ENCODE results near the gene PRSS36.

DNA sequence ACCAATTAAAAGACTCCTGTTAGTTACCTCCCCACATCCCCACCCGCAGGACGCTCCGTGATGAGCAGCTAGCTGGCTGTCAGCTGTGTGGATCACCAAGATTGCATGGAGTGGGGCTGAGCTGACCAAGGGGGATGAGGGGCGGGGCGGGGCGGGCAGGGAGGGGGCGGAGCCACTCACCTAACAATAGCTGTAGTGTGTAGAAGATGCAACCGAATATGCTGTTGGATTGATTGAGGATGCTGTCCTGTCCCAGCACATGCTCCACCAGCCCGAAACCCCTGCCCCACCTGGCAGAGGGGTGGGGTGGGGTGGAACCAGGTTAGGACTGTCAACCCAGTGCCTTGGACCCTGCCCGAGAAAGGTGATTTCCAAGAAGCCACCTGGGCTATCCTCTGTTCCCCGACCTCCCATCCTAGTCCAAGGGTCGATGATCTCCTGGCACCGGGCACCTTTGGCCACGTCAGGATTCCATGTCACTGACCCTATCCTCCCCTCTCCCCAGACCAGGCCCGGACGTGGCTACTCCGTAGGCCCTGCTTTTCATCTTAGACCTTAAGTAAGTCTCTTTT lies 56.6 kb downstream of the PRSS36 start:
- no peak for TF ChIP-seq CTCF (conservative IDR thresholded peaks at IDR 0.05; ENCODE audit: low read depth, low read length)
- no peak for TF ChIP-seq POLR2A (IDR thresholded peaks at IDR 0.05; ENCODE audit: low read depth, low read length)
- TF ChIP-seq MXI1 (IDR thresholded peaks at IDR 0.05; ENCODE audit: borderline replicate concordance, low read depth, low read length): no peak
- TF ChIP-seq, protein P1, sequence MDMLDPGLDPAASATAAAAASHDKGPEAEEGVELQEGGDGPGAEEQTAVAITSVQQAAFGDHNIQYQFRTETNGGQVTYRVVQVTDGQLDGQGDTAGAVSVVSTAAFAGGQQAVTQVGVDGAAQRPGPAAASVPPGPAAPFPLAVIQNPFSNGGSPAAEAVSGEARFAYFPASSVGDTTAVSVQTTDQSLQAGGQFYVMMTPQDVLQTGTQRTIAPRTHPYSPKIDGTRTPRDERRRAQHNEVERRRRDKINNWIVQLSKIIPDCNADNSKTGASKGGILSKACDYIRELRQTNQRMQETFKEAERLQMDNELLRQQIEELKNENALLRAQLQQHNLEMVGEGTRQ (IDR thresholded peaks at IDR 0.05; ENCODE audit: low read depth, low read length): no peak
- no peak for TF ChIP-seq CEBPB (IDR thresholded peaks at IDR 0.05; ENCODE audit: low read depth, low read length)
- TF ChIP-seq RCOR1 (IDR thresholded peaks at IDR 0.05; ENCODE audit: insufficient replicate concordance, low read length): no peak
- TF ChIP-seq MAFK (IDR thresholded peaks at IDR 0.05; ENCODE audit: low read depth, low read length): no peak
- TF ChIP-seq BHLHE40 (IDR thresholded peaks at IDR 0.05; ENCODE audit: low read depth, low read length): no peak
- TF ChIP-seq RAD21 (IDR thresholded peaks at IDR 0.05; ENCODE audit: low read length): no peak
- no peak for TF ChIP-seq SMC3 (IDR thresholded peaks at IDR 0.05; ENCODE audit: low read depth, low read length)
- TF ChIP-seq RFX5 (IDR thresholded peaks at IDR 0.05; ENCODE audit: low read depth, low read length): no peak
- TF ChIP-seq MAZ (IDR thresholded peaks at IDR 0.05; ENCODE audit: borderline replicate concordance, low read depth, low read length): no peak
